SK-N-SH (cell line): ENCODE results near the gene PKD2L1. TPM values are rescaled to one million over a fixed set of nuclear protein-coding genes. Genes with fewer than 3 reads are reported as not detected.

ENCODE experiments used
- CTCF ChIA-PET: fragments of 300-600, 350-600 bp; formaldehyde crosslinking; extraction: SDS; loops from one replicate; lab custom pipeline; 2021; lab: Yijun Ruan, JAX
- POLR2A ChIA-PET: fragments of 350-600 bp; sonication (Branson Sonifier 250); formaldehyde crosslinking; extraction: SDS; loops from one replicate; lab custom pipeline; 2020; ENCODE audit warnings: antibody characterized with exemption, inconsistent platforms; lab: Yijun Ruan, JAX
- DNase-seq: peaks from one replicate; pipeline ENCODE4 v3.0.0; 2012
- H2AFZ ChIP-seq: fragments of 200-600 bp; sonication (generic); 2 replicates; pipeline ENCODE4 v1.8.1; 2016; ENCODE audit warnings: antibody characterized with exemption, mild to moderate bottlenecking, low read depth
- H3F3A ChIP-seq: fragments of 200-600 bp; sonication (generic); replicated peaks from 2 replicates; pipeline ENCODE3; 2016; ENCODE audit warnings: antibody characterized with exemption, mild to moderate bottlenecking; ENCODE audit not compliant: insufficient read depth
- H3K27ac ChIP-seq, 2 experiments: fragments of 200-500 bp in 1 of 2; fragments of 200-600 bp in 1 of 2; sonication (Bioruptor generic) in 1 of 2; sonication (generic), shearing (Covaris generic) in 1 of 2; 2 replicates each; pipeline versions ENCODE4 v1.5.1 to v1.6.1; 2014 to 2016; ENCODE audit warnings: low read depth in 2 of 2, inconsistent platforms in 1 of 2, low read length in 1 of 2, mild to moderate bottlenecking in 1 of 2, mixed read lengths in 1 of 2
- H3K27me3 ChIP-seq: fragments of 200-600 bp; sonication (generic), shearing (Covaris generic); 2 replicates; pipeline ENCODE4 v1.6.1; 2016; ENCODE audit warnings: mixed run types; ENCODE audit not compliant: insufficient read depth
- H3K36me3 ChIP-seq, 2 experiments: fragments of 200-500 bp in 1 of 2; fragments of 200-600 bp in 1 of 2; sonication (Bioruptor generic) in 1 of 2; sonication (generic) in 1 of 2; replicated peaks in 1 of 2; 2 replicates each; pipeline versions ENCODE3 to v1.5.1; 2014 to 2016; ENCODE audit warnings: low read length in 1 of 2, mild to moderate bottlenecking in 1 of 2; ENCODE audit not compliant: insufficient read depth in 2 of 2, control insufficient read depth in 1 of 2
- H3K4me1 ChIP-seq, 2 experiments: fragments of 200-500 bp in 1 of 2; fragments of 200-600 bp in 1 of 2; sonication (Bioruptor generic) in 1 of 2; sonication (generic), shearing (Covaris generic) in 1 of 2; 2 replicates each; pipeline versions ENCODE4 v1.5.1 to v1.6.1; 2014 to 2016; ENCODE audit warnings: low read depth in 1 of 2, low read length in 1 of 2, mixed run types in 1 of 2; ENCODE audit not compliant: insufficient read depth in 2 of 2, control insufficient read depth in 1 of 2
- H3K4me2 ChIP-seq: fragments of 200-600 bp; sonication (generic), shearing (Covaris generic); 2 replicates; pipeline ENCODE4 v1.6.1; 2017; ENCODE audit warnings: mixed run types
- H3K4me3 ChIP-seq, 2 experiments: fragments of 200-500 bp in 1 of 2; fragments of 200-600 bp in 1 of 2; sonication (Bioruptor generic) in 1 of 2; sonication (generic), shearing (Covaris generic) in 1 of 2; 2 replicates each; pipeline versions ENCODE4 v1.5.1 to v1.8.1; 2014 to 2016; ENCODE audit warnings: low read depth in 2 of 2, inconsistent platforms in 1 of 2, low read length in 1 of 2, mild to moderate bottlenecking in 1 of 2, mixed read lengths in 1 of 2, moderate library complexity in 1 of 2
- H3K79me2 ChIP-seq: fragments of 200-600 bp; sonication (generic); 2 replicates; pipeline ENCODE4 v1.8.1; 2017; ENCODE audit warnings: mild to moderate bottlenecking; ENCODE audit not compliant: insufficient read depth
- H3K9ac ChIP-seq: fragments of 200-600 bp; sonication (generic); 2 replicates; pipeline ENCODE4 v1.6.1; 2017; ENCODE audit warnings: mixed run types
- H3K9me2 ChIP-seq: fragments of 200-600 bp; sonication (generic); 2 replicates; pipeline ENCODE4 v1.6.1; 2017; ENCODE audit warnings: mixed run types
- H3K9me3 ChIP-seq: fragments of 200-600 bp; sonication (generic); 2 replicates; pipeline ENCODE4 v1.6.1; 2017; ENCODE audit warnings: mixed run types, mild to moderate bottlenecking, moderate library complexity
- H4K20me1 ChIP-seq: fragments of 200-600 bp; sonication (generic); 2 replicates; pipeline ENCODE4 v1.6.1; 2017; ENCODE audit warnings: mild to moderate bottlenecking, mixed run types; ENCODE audit not compliant: insufficient read depth
- CHD2 ChIP-seq: fragments of 150-350 bp; IDR thresholded peaks from 2 replicates; pipeline ENCODE4 v1.6.1; 2018; ENCODE audit warnings: low read length; ENCODE audit not compliant: partially characterized antibody
- EP300 ChIP-seq, 2 experiments: IDR thresholded peaks; 2 replicates each; pipeline versions ENCODE4 v1.4.0 to v1.6.1; 2012; ENCODE audit warnings: borderline replicate concordance in 1 of 2, low read depth in 1 of 2, low read length in 1 of 2
- FOSL2 ChIP-seq: IDR thresholded peaks from 2 replicates; pipeline ENCODE4 v1.4.0; 2012; ENCODE audit warnings: low read depth, mild to moderate bottlenecking, moderate library complexity, borderline replicate concordance
- FOXM1 ChIP-seq: IDR thresholded peaks from 2 replicates; pipeline ENCODE4 v1.4.0; 2012; ENCODE audit warnings: low read depth, mild to moderate bottlenecking
- GABPA ChIP-seq: IDR thresholded peaks from 2 replicates; pipeline ENCODE4 v1.4.0; 2012; ENCODE audit warnings: low read depth, mild to moderate bottlenecking
- GATA2 ChIP-seq: sonication (generic); formaldehyde crosslinking; IDR thresholded peaks from 2 replicates; pipeline ENCODE4 v1.5.0; 2020; ENCODE audit warnings: mild to moderate bottlenecking, missing genetic modification reagents
- IRF3 ChIP-seq: fragments of 150-350 bp; IDR thresholded peaks from 2 replicates; pipeline ENCODE4 v1.6.1; 2016; ENCODE audit warnings: mild to moderate bottlenecking, low read depth, low read length
- JUND ChIP-seq: IDR thresholded peaks from 2 replicates; pipeline ENCODE4 v1.4.0; 2012
- MEF2A ChIP-seq: IDR thresholded peaks from 2 replicates; pipeline ENCODE4 v1.4.0; 2012; ENCODE audit warnings: low read depth, borderline replicate concordance
- RAD21 ChIP-seq: IDR thresholded peaks from 2 replicates; pipeline ENCODE4 v1.6.1; 2012; ENCODE audit warnings: mild to moderate bottlenecking, low read length
- RCOR1 ChIP-seq: fragments of 150-350 bp; IDR thresholded peaks from 2 replicates; pipeline ENCODE4 v1.6.1; 2017; ENCODE audit warnings: antibody characterized with exemption, low read length
- RXRA ChIP-seq: IDR thresholded peaks from 2 replicates; pipeline ENCODE4 v1.4.0; 2012; ENCODE audit warnings: low read depth, mild to moderate bottlenecking, borderline replicate concordance
- SMC3 ChIP-seq: IDR thresholded peaks from 2 replicates; pipeline ENCODE4 v1.6.1; 2012; ENCODE audit warnings: low read depth, low read length, improper control_type of control experiment
- TCF12 ChIP-seq: IDR thresholded peaks from 2 replicates; pipeline ENCODE4 v1.4.0; 2012
- USF1 ChIP-seq: IDR thresholded peaks from 2 replicates; pipeline ENCODE4 v1.4.0; 2012; ENCODE audit warnings: low read depth, borderline replicate concordance
- YY1 ChIP-seq: IDR thresholded peaks from 2 replicates; pipeline ENCODE4 v1.4.0; 2012; ENCODE audit warnings: low read depth, mild to moderate bottlenecking
- ZBTB33 ChIP-seq: IDR thresholded peaks from 2 replicates; pipeline ENCODE4 v1.4.0; 2012; ENCODE audit warnings: low read depth, borderline replicate concordance
- WGBS: methylation state at CpG from one replicate; pipeline ENCODE4 v1.1.6; 2017; ENCODE audit warnings: low lambda C conversion rate; 5-methylcytosine and 5-hydroxymethylcytosine counted together
- polyA plus RNA-seq, 3 experiments: library from polyadenylated mRNA; depleted of rRNA; stranded (reverse); fragments of >200 nt; gene quantifications; 2 replicates each; pipeline ENCODE4 v1.2.3, GENCODE V29; 2012

PKD2L1 gene
- polyA plus RNA-seq, 1 of the 3 experiments (the other 2 are of a cell fraction) = not detected

DNA sequence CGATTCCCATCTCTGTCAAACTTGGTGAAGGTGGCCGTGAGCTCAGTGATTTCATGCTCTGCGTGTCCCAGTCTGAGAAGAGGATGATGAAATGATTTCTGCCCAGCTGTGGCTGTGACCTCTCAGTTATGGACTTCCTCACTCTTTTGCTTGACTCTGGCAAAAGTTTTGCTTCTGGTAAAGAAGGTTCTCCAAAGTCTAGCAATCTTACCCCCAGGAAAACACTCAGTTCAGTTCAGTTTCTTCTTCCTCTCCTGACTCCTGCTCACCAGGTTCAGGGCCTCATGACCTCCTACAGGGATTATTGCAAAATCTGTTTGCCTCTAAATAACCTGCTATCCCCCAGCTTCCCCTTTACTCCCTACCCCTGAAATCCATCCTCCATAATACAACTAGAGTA, 38.7 kb downstream of the PKD2L1 start:
- no peak for DNase-seq
- Histone ChIP-seq H2AFZ (no peak overlapping the region), H3K79me2 (no peaks in the 10 kb centered on the region), H3K9me3 (no peaks in the 10 kb centered on the region), H4K20me1 (no peaks in the 10 kb centered on the region), H3K4me2 (no peak overlapping the region), H3K4me1 (peaks cover 4 to 5% of the 10 kb centered on the region in 2 experiments; a peak in 2 of 4 replicates), H3K27me3 (peaks cover 47% of the 10 kb centered on the region; the same call in 1 of the 2 replicates), H3K36me3 (no peaks in the 10 kb centered on the region), H3K27ac (no peak overlapping the region), H3K4me3 (no peak overlapping the region), H3K9ac (no peak overlapping the region), H3K9me2 (no peaks in the 10 kb centered on the region), H3F3A (peaks cover 5% of the 10 kb centered on the region)
- CTCF ChIA-PET = interaction anchor here (1.3 to 4.9 kb wide), 2 partner anchors 11 to 190 kb away, joined by 4 to 18 read pairs; no protein-coding TSS in a partner anchor
- TF ChIP-seq GATA2 (no peak), IRF3 (no peak), RCOR1 (no peak), USF1 (no peak), FOSL2 (no peak), SMC3 (no peak), GABPA (no peak), EP300 (IDR thresholded peaks at IDR 0.05; ENCODE audit: borderline replicate concordance in 1 of 2, low read depth in 1 of 2, low read length in 1 of 2) (no peak), MEF2A (no peak), FOXM1 (no peak), JUND (no peak), RXRA (no peak), YY1 (no peak), TCF12 (no peak), ZBTB33 (no peak), CHD2 (no peak), RAD21 (no peak)
- POLR2A ChIA-PET = no interaction called here
- WGBS = 52% methylated on average over 3 of the region's 3 CpGs
